Activated naive CD8-positive, alpha-beta T cell treated with anti-CD3 and anti-CD28 coated beads, Interleukin-2, amount 10 ng/mL, durations not matched to agents 7 days and 5 days (primary cell): ENCODE measurements around the gene RPS6KA2. TPM values are rescaled to one million over a fixed set of nuclear protein-coding genes. Genes with fewer than 3 reads are reported as not detected.

Experiments
- ATAC-seq: fragments of 150-1000 bp; cut with Tn5 transposase; one replicate; pipeline ENCODE4 v1.10.0; 2021; ENCODE audit warnings: low read depth, moderate library complexity
- POLR2A ChIA-PET: fragments of 350-600 bp; sonication (Branson Sonifier 250); formaldehyde crosslinking; loops from one replicate; lab custom pipeline; 2021; ENCODE audit warnings: antibody characterized with exemption; lab: Charles Lee
- DNase-seq: peaks from one replicate; pipeline ENCODE4 v3.0.0; 2021
- H3K27ac Mint-ChIP-seq: one replicate; pipeline ENCODE4 v1.8.0; 2022; ENCODE audit warnings: mild to moderate bottlenecking, mixed read lengths
- H3K27me3 Mint-ChIP-seq: one replicate; pipeline ENCODE4 v1.8.0; 2022; ENCODE audit warnings: mild to moderate bottlenecking, moderate library complexity, mixed read lengths
- H3K36me3 Mint-ChIP-seq: one replicate; pipeline ENCODE4 v1.8.0; 2021; ENCODE audit warnings: mild to moderate bottlenecking, mixed read lengths
- H3K4me1 Mint-ChIP-seq: one replicate; pipeline ENCODE4 v1.8.0; 2021; ENCODE audit warnings: mixed read lengths
- H3K4me3 Mint-ChIP-seq: one replicate; pipeline ENCODE4 v1.8.0; 2022; ENCODE audit warnings: mild to moderate bottlenecking, moderate library complexity, mixed read lengths
- H3K9me3 Mint-ChIP-seq: one replicate; pipeline ENCODE4 v1.8.0; 2021; ENCODE audit warnings: mixed read lengths
- total RNA-seq, 2 experiments: library from RNA; stranded (reverse); gene quantifications; one replicate each; pipeline ENCODE4 v1.2.3, GENCODE V29; 2021

Gene RPS6KA2
- total RNA-seq, 2 experiments from 2014 or later: 3.8 to 5.7 TPM

DNA sequence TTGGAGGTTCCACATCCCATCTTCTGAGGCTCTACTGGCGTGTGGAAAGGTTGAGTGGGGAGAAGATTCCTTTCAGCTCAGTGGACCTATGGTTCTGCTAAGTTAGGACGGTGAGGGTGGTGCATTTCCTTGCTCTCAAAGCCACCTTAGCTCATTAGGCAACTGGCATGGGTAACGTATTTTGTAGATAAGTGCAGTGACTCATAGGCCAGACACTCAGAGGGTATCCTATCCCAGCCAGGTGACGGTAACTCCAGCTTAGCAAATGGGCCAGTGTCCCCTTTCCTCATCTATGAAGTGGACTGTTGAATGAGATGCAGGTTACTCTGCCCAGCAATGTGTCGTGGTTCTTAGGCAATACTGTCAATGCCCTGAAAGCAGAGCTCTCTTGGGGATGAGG lies 3.7 kb downstream of the RPS6KA2 start:
- POLR2A ChIA-PET: no interaction called here
- H3K4me3 Mint-ChIP-seq: no peak overlapping the region

DNA sequence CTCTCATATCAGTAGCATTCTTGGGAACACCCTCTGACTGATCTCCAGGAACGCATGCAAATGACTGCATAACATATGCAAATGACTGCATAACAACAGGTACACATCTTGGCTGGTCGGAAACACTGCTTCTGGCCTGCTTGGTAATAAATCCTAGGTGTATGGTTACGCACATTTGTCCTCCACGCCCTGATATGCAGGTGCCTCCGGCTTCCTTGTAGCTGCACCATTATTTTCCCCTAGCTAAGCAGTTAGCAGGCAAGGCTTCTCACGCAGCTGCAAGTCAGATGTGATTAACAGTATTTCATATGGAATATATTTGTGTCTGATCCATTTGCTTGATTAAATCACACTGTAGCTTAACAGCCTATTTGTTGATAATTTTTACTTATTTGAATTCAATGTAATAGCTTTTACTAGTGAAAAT lies 5.9 kb downstream of the RPS6KA2 start:
- H3K36me3 Mint-ChIP-seq: no peaks in the 10 kb centered on the region
- ATAC-seq (no peak), DNase-seq (no peak)
- POLR2A ChIA-PET: no interaction called here
- peaks cover 6% of the 10 kb centered on the region for H3K4me1 Mint-ChIP-seq
- no peak overlapping the region for H3K4me3 Mint-ChIP-seq
- no peaks in the 10 kb centered on the region for H3K9me3 Mint-ChIP-seq
- H3K27ac Mint-ChIP-seq: no peak overlapping the region
- H3K27me3 Mint-ChIP-seq: peaks cover 30% of the 10 kb centered on the region

More for the DNA sequence above, 3.7 kb downstream of the RPS6KA2 start:
- Mint-ChIP-seq H3K27me3 (peaks cover 33% of the 10 kb centered on the region), H3K36me3 (no peaks in the 10 kb centered on the region), H3K27ac (no peak overlapping the region), H3K9me3 (no peaks in the 10 kb centered on the region), H3K4me1 (peaks cover 12% of the 10 kb centered on the region)
- no peak for DNase-seq
- ATAC-seq: no peak

DNA sequence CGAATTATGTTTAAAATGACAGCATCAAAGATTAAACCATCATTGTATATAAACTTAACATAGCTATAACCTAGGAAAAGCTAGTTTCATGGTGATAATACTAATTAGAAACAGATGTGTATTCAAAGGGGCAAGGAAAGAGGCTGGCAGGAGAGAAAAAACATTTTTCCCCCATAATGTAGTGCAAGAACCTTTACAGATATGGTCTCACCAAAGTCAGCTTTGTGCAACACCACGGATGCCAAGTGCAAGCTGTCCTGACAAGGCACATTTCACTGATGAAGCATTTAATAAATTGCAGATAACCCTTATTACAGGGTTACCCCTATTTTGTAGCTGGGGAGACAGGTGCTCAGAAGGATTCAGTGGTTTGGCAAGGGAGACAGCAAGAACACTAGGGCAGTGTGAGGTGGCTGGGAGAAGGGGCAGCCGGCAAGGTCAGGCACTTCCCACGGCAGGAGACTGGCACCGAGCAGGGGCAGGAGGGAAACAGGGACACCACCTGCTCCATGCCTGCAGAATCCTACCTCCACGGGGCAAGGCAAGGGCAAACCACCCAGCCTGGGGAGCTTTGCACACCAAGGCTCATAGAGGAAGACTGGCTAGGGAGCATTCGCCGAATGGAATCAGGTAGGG lies 6.5 kb downstream of the RPS6KA2 start:
- POLR2A ChIA-PET: no interaction called here
- DNase-seq (no peak), ATAC-seq (no peak)
- Mint-ChIP-seq H3K9me3 (no peaks in the 10 kb centered on the region), H3K4me1 (peaks cover under 1% of the 10 kb centered on the region), H3K36me3 (no peaks in the 10 kb centered on the region), H3K4me3 (no peak overlapping the region), H3K27ac (no peak overlapping the region), H3K27me3 (peaks cover 25% of the 10 kb centered on the region)

DNA sequence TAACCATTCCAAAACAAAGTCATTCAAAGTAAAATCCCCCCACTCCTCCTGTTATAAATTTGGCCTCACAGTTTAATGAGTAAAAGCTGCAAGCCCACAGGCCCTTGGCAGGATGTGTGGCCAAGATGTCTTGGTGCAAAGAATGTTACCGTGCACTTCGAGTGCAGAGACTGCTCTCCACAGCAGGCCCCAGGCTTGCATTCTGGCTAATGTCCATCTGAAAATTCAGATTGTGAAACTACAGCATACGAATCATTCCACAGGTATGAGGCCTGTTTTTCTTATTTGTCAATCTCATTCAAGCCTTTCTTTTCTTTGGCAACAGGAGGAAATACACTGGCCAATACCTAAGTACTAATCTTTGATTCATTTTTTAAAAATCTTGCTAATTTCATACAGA lies 7.1 kb downstream of the RPS6KA2 start:
- POLR2A ChIA-PET: no interaction called here
- Mint-ChIP-seq H3K9me3 (no peaks in the 10 kb centered on the region), H3K27me3 (peaks cover 18% of the 10 kb centered on the region), H3K4me3 (no peak overlapping the region), H3K36me3 (no peaks in the 10 kb centered on the region), H3K27ac (no peak overlapping the region), H3K4me1 (no peaks in the 10 kb centered on the region)
- DNase-seq (no peak), ATAC-seq (no peak)

DNA sequence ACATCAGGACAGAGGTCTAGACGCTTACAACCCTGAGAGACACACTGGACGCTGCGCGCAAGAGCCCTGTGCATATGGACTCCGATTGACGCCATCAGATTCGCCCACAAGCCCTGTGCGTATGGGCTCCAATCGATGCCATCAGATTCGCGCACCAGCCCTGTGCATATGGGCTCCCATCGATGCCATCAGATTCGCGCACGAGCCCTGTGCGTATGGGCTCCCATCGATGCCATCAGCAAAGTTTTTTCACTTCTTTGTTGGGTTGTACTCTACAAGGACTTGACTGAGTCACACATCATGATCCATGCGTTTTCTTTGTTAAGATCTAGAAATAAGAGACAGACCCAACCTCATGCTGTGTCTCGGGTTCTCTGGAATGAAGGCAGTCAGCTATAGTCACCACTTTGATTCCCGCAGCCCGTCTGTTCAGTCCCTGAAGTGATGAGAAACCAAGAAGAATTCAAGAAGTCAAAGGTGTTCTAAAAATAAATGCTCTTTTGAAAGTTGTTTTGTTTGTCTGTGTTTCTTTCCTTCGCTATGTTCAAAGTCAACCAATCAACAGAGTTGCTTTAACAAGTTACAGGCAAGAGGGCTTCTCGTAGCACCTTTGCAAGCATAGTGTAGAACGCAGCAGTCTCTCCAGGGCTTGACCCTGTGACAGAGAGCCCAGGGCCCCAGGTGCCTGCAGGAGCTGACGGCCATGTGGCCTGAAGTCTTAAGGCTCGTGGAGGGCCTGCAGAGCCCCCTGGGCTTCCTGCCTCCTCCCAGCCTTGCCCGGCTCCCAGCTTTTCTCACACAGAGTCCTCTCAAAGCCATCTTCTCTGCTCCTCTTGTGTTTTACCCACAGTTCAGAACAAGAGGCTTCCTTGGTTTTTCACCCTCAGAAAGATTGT lies 7.9 kb downstream of the RPS6KA2 start:
- ATAC-seq: no peak
- Mint-ChIP-seq H3K4me3 (no peak overlapping the region), H3K27me3 (peaks cover 10% of the 10 kb centered on the region), H3K9me3 (no peaks in the 10 kb centered on the region), H3K36me3 (no peaks in the 10 kb centered on the region), H3K27ac (no peak overlapping the region), H3K4me1 (no peaks in the 10 kb centered on the region)
- DNase-seq: no peak
- POLR2A ChIA-PET: no interaction called here

DNA sequence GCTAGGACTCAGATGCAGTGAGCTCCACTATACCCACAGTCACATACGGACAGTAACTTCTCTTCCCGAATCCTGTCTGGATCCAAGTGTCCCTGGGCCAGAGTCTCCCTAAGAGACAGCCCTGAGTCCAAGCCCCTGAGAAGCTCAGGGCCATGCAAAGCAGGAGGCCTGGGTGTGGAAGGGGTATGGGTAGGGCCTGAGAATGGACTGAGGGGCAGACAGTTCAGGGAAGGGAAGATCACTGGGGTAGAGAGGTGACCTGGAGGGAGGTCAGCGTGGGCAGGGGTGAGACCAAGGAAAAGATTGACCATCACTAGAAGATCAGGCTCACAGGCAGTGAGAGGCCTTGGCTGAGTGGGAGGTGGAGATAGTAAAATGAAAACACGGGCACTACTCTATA lies 8.8 kb downstream of the RPS6KA2 start:
- POLR2A ChIA-PET: no interaction called here
- DNase-seq (no peak), ATAC-seq (no peak)
- Mint-ChIP-seq H3K4me3 (no peak overlapping the region), H3K4me1 (no peaks in the 10 kb centered on the region), H3K36me3 (no peaks in the 10 kb centered on the region), H3K27me3 (peaks cover 4% of the 10 kb centered on the region), H3K9me3 (no peaks in the 10 kb centered on the region), H3K27ac (no peak overlapping the region)

DNA sequence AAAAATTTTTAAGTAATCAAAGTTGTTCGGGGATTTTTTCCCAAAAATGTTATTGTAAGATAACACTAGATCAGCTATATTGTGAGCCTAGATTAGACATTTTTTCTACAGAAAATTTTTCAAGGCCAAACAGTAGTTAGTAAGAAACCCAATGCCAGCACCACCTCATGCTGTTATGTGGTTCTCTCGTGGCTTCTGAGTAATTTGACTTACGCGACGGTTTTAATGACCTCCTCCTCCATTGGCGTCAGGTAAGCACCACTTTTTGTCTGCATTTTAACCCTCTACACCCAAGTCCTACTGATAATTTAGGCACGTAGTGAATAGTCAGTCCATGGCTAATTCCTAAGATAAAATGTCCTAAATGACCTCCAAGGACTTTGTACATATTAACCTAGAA lies 9.7 kb downstream of the RPS6KA2 start:
- ATAC-seq (no peak), DNase-seq (no peak)
- no peaks in the 10 kb centered on the region for H3K9me3 Mint-ChIP-seq
- no peak overlapping the region for H3K27ac Mint-ChIP-seq
- POLR2A ChIA-PET: no interaction called here
- H3K4me1 Mint-ChIP-seq: no peaks in the 10 kb centered on the region
- no peaks in the 10 kb centered on the region for H3K36me3 Mint-ChIP-seq
- H3K27me3 Mint-ChIP-seq: no peaks in the 10 kb centered on the region
- no peak overlapping the region for H3K4me3 Mint-ChIP-seq

DNA sequence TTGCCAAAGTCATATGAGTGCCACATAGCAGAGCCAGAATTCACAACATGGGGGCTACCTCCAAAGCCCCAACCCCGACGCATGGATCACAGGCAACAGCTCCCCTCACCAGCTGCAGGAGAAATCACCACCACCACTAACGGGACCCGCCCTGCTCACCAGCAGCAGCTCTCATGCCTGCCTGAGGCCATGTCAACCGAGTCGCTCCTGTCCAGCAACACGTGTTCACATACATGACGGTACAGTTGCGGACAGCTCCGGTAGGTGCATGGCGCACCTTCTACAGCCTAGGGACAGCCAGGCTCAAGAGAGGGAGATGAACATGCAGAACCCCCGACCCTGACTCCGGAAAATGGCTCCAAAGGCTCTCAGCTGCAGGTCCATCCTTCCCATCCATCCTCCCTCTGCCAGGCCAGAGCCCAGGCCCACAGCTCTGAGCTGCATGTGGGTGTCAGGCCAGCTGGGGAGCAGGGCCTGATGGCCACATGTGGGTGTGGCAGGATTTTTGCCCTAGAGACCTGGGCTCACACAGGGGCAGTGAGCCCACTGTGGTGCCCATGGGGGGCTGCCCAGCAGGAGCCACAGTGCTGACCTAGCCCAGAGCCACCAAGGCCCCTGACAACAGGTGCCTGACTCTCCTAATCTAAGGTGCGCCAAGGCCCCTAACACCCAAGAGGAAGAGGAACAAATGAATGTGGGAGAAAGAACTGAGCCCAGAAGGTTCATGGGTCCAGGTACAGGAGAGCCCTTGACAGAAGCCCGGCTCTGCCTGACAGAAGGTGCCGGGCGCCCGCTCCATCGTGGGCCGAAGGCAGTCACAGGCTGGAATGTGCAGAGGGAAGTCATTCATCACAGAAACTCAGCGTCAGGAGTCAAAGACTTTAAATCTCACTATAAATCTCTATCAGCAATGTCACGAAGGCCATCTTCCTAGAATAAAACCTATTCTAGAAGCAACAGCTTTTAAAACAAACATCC lies 10.5 kb downstream of the RPS6KA2 start:
- no peak overlapping the region for H3K27ac Mint-ChIP-seq
- ATAC-seq: no peak
- H3K27me3 Mint-ChIP-seq: no peaks in the 10 kb centered on the region
- no peak overlapping the region for H3K4me3 Mint-ChIP-seq
- DNase-seq: no peak
- no peaks in the 10 kb centered on the region for H3K9me3 Mint-ChIP-seq
- H3K36me3 Mint-ChIP-seq: no peaks in the 10 kb centered on the region
- POLR2A ChIA-PET: no interaction called here
- no peaks in the 10 kb centered on the region for H3K4me1 Mint-ChIP-seq

DNA sequence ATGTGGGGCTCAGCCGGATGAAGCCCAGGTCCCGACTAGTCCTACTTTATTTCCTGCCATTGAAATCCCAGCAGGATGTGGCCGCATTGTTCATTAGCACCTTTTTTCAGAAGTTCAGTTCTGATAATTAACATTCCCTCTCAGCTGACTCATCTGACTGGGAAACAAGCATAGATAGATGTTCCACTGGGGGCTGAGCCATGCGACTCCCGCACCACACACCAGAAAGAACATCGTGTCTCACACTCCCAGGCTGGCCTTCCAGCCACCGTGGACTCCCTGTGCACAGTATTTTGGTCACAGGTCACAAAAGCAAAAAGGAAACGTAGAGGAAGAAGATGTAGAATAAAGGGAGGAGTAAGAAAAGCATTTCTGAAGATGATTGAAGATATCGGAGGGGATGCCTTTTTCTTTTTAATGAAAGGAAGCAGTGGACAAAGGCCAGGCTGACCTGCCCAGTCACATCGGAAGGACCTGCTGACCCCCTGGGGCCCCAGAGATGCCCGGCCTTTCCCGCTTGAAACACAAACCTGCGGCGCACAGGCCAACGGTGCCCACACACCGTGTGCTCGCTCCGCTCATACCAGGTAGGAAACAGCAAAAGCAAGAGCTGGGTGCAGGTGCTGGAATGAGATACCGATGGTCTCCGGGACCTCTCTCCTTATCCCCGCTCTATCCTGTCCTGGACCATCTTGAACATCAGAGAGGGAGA lies 11.8 kb downstream of the RPS6KA2 start:
- Mint-ChIP-seq H3K36me3 (no peaks in the 10 kb centered on the region), H3K27ac (no peak overlapping the region), H3K4me1 (no peaks in the 10 kb centered on the region), H3K27me3 (no peaks in the 10 kb centered on the region), H3K4me3 (no peak overlapping the region), H3K9me3 (no peaks in the 10 kb centered on the region)
- ATAC-seq (no peak), DNase-seq (no peak)
- POLR2A ChIA-PET: no interaction called here

DNA sequence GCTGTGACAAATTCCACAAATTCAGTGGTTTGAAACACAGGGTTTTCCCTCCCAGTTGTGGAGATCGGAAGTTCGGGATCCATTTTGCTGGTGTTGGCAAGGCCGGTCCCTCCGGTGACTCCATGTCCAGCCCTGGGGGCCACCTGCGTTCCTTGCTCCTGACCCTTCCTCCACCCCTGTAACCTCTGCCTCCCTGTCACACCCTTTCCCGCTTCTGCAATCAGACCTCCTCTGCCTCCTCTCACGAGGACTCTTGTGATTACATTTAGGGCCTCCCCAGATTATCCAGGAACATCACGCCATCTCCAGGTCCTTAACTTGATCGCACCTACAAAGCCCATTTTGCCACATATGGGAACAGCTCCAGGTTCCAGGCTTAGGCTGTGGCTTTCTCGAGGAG lies 12.5 kb downstream of the RPS6KA2 start:
- no peak overlapping the region for H3K27ac Mint-ChIP-seq
- H3K36me3 Mint-ChIP-seq: no peaks in the 10 kb centered on the region
- ATAC-seq (no peak), DNase-seq (no peak)
- H3K4me3 Mint-ChIP-seq: no peak overlapping the region
- no peaks in the 10 kb centered on the region for H3K4me1 Mint-ChIP-seq
- POLR2A ChIA-PET: no interaction called here
- H3K27me3 Mint-ChIP-seq: no peaks in the 10 kb centered on the region
- no peaks in the 10 kb centered on the region for H3K9me3 Mint-ChIP-seq

DNA sequence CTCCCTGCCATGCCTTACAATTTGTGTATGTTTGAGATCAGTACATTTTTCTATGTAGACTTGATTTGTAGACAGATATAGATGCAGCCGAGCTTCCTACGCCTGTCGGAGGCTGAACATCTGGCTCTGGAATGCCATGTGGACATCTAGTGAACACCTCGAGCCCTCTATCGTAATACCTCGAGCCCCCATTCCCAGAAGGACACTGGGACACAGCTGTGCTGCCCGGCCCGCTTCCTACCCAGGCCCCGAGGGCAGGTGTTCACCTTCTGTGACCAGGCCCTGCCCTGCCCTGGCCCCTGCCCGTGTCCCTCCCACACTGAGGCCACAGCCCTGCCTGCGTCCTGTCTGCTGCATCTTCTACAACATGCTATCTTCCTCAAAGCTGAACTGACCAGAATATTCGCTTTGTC lies 12.9 kb downstream of the RPS6KA2 start:
- H3K27ac Mint-ChIP-seq: no peak overlapping the region
- H3K9me3 Mint-ChIP-seq: no peaks in the 10 kb centered on the region
- no peaks in the 10 kb centered on the region for H3K36me3 Mint-ChIP-seq
- H3K4me3 Mint-ChIP-seq: no peak overlapping the region
- DNase-seq: no peak
- POLR2A ChIA-PET: no interaction called here
- no peaks in the 10 kb centered on the region for H3K4me1 Mint-ChIP-seq
- no peak for ATAC-seq
- no peaks in the 10 kb centered on the region for H3K27me3 Mint-ChIP-seq

DNA sequence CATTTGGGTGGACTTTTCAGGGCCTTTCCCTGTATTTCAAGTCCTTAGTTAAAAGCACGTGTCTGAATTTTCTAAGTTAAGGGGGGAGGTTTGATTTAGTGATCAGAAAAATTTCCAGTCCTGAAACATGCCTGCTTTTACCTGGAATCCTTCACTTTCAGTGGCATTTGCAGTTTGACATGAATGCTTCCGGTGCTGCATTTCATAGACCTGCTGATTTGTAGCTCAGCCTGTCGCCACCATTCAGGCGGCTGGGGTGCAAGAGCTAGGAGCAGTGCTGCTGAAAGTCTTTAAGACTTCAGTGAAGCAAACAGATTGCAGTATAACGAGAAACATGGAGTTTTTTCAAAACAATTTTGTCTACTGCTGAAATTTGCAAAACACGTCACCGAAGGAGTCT lies 14.0 kb downstream of the RPS6KA2 start:
- DNase-seq (no peak), ATAC-seq (no peak)
- H3K27me3 Mint-ChIP-seq: no peaks in the 10 kb centered on the region
- H3K9me3 Mint-ChIP-seq: no peaks in the 10 kb centered on the region
- no peaks in the 10 kb centered on the region for H3K36me3 Mint-ChIP-seq
- POLR2A ChIA-PET: interaction anchor here (0.6 kb wide), 1 partner anchor 87 kb away, joined by 3 read pairs; no protein-coding TSS in a partner anchor
- no peaks in the 10 kb centered on the region for H3K4me1 Mint-ChIP-seq
- no peak overlapping the region for H3K4me3 Mint-ChIP-seq
- no peak overlapping the region for H3K27ac Mint-ChIP-seq

DNA sequence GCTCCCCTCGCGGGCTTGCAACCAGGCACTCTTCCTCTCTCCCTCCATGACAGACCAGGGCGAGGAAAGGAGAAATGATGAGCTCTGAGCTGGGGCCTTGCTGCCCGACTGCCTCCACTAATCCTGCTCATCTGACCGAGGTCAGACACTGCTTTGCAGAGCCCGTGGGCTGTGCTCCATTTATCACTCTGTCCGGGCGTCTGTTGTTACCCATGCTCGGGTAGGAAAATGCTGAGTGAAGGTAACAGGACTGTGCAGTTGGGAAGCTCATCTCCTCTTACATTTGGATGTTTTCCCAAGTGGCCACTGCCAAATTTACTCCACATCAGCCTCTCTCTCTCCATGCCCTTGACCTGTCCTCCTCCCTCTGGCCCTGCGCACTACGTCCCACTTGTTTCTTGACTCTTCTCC lies 14.6 kb downstream of the RPS6KA2 start:
- H3K9me3 Mint-ChIP-seq: no peaks in the 10 kb centered on the region
- H3K36me3 Mint-ChIP-seq: no peaks in the 10 kb centered on the region
- H3K4me3 Mint-ChIP-seq: no peak overlapping the region
- H3K4me1 Mint-ChIP-seq: no peaks in the 10 kb centered on the region
- no peaks in the 10 kb centered on the region for H3K27me3 Mint-ChIP-seq
- DNase-seq (no peak), ATAC-seq (no peak)
- POLR2A ChIA-PET: interaction anchor here (0.6 kb wide), 1 partner anchor 87 kb away, joined by 3 read pairs; no protein-coding TSS in a partner anchor
- H3K27ac Mint-ChIP-seq: no peak overlapping the region
